Stimulated activated CD4-positive, alpha-beta T cell treated with anti-CD3 and anti-CD28 coated beads, Interleukin-12 subunit alpha, Interleukin-12 subunit beta, amount 100 ng/mL, for 24 hours (primary cell): ENCODE results near the gene GRAP2.
A peak's percentile ranks its signal among the peaks of the same experiment; 100 is the strongest.
"Not testable (repeated sequence)": the region's sequence is repeated elsewhere in the genome, so short reads cannot be mapped to it uniquely, and the experiment has no call there.

Experiments
- DNase-seq, 2 experiments: peaks; one replicate each; pipeline ENCODE4 v3.0.0-alpha.2; 2020; ENCODE audit warnings: low read depth in 2 of 2

Gene GRAP2

DNA sequence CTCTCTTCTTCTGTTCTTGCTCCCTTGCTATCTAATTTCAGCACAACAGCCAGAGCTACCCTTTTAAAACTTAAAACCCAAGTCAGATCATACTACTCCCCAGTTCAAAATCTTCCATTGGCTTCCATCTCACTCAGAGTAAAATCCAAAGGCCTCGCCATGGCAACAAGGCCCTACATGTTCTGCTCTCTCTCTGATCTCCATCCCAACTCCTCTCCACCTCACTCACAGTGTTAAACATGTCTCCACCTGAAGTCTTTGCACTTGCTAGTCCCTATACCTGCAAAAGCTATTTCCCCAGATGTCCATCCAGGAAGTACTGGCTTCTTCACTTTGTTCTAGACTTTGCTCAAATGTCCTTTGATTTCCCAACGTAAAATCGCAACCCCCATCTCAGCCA, 3.0 kb upstream of the GRAP2 start:
- DNase-seq = no peak

DNA sequence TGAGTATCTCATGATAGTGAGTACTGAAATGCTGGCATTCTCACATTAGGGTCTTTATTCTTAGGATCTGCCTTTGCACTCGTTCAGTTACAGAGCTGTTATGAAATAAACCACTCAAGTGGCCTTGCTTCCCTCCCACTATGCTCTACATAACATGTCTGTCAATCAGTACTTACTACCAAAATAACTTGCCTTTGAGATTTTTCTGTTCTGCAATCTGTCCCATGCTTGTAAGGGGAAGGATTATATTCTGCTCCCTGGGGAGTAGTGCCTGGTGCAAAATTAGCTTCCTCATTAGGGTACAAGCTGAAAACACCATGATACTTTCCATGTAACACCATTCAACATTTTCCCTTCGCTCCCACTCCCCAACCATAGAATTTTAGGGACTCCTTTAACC, 1.9 kb upstream of the GRAP2 start:
- no peak for DNase-seq

GRCh38 chr22:39901565-39902146, 772 bp downstream of the GRAP2 start:
- DNase-seq = no peak

- not testable (repeated sequence) for DNase-seq
These were observed 3.1 kb downstream of the GRAP2 start for GRCh38 chr22:39904024-39904423.

DNA sequence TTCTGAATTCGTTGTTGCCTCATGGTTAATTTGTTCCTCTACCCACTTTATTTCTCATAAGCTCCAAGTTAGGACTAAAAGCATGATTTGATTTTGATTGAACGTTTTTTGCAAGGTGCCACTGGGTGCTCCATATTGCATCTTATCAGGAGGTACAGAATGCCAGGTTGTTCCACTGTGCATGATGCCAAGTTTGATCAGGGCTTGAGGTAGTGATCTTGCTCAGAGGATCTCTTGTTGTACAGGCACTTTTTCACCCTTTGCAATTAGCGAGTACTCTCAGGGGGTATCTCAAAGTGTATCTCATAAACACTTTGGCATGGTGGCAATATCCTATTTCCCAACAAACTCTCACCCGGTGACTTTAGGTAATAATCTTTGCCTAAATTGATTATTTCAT, 4.0 kb downstream of the GRAP2 start:
- DNase-seq = no peak

GRCh38 chr22:39905687-39906086, 4.8 kb downstream of the GRAP2 start:
- no peak for DNase-seq

DNA sequence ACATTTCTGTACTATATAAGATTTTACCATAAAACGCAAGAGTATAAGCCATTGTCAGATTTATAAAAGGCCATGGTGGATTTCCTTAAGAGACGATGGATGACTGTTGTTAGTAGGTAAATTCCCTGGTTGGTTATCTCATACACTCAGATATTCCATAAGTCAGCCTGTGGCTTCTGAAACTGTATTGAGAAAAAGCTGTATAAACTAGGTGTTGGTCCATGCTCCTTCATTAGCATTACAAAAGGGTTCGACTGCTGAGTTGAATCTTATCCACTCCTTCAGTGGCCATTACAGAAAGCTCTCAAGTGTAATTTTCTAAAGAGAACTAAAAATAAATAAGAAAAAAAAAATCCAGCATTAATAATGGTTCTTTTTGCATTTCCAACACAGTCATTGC, 5.3 kb downstream of the GRAP2 start:
- DNase-seq = no peak

DNA sequence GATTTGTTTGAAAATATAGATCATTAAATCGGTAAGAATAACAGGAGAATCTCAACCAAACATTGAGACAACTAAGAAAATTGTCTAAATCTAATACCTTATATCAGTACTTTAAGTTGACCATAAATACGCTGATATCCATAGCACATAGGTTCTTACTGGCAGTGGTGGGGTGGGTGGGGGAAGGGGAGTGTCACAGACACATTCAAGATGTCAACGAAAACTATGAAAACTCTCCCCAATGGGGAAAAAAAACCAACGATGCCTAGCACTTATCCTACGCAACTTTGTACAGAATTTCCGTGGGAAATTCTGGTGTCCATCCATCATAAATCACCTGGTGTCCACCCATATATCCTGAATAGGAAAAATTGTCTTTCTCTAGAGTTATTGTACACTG, 6.2 kb downstream of the GRAP2 start:
- no peak for DNase-seq

- no peak for DNase-seq
These were observed 6.8 kb downstream of the GRAP2 start for GRCh38 chr22:39907605-39908097.

DNA sequence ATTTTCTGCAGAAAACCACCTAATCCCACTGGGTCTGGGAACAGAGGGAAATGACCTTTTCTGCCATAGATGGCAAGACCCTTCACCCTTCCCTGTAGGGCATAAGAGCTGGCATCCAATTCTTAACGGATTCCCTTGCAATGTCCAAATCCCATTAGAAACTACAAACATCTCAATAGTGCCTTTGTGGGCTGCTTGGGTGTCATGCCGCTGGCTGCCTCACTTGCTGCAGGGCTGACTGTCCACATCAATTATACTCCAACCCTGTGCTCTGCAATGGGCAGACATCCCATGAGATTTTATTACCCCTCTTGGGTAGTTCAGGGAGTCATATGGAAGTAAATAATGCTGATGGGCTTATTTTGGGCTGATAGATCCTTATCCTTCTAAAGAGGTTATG, 7.3 kb downstream of the GRAP2 start:
- no peak for DNase-seq

- no peak for DNase-seq
These were observed 7.9 kb downstream of the GRAP2 start for GRCh38 chr22:39908737-39909136.

DNA sequence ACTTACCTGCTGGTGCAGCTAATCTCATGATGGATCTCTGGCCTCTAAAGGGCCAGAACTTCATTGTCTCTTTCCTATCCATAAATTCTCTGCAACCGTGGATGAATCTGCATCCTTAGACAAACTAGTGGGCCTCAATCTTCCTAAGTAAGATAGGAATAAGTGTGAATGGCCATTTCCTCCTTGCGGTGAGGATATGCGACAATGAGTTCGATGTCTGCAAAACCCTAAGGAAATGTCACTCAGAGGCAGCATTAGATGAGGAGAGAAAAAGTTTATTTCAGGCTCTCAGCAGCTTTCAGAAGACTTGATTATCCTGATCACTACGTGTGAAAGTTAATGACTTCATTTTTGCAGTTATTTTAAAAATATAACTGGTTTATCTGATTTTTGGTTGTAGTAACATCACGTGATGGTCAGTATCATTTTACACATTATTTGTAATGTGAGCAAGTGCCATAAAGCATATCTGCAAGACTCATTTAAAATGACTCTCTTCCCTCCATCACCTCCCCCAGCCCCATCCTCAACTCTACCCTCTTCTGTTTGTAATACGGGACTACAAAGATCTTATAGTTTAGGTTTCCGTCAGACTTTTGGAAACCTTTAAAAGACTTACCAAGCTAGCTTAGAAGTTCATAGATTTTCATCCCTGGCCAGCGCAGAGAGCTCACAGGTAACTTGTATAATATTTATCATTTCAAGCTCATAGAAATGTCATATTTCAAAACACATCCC, 10.2 kb downstream of the GRAP2 start:
- DNase-seq = no peak

DNA sequence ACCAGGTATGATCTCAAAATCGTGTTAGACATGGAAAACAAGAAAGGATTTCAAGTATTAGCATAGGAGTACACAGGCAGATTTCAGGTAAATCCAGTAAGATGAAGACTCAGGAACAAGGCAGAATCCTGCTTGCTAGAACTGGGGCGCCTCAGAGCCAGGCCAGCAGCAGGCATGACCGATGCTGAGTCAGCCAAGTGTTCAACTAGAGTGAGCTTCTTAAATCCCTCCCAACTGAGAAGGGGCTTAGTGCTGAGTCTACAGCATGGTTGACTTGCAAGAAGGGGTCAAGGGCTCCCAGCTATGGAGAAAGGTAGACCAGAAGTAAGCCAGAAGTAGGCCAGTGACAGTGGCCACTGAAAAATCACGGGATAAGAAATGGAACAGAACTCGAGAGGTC, 12.4 kb downstream of the GRAP2 start:
- no peak for DNase-seq

DNA sequence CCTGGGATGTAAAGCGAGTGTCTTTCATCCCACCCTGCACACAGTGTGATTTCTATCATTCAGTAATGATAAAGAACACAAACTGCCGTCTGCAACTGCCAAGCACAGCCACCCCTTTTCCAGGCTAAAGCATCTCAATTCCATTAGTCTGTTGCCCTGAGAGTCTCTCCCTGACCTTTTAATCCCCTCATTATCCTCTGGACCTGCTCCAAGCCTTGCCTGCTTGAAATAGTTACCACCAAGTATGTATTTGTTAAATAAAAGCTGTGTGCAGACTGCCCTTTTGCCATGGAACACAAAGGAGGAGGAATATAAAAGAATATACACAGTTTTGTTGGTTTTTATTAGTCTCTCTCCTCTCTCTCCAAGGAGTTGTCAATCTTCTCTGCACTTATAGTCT, 13.0 kb downstream of the GRAP2 start:
- DNase-seq = no peak

DNA sequence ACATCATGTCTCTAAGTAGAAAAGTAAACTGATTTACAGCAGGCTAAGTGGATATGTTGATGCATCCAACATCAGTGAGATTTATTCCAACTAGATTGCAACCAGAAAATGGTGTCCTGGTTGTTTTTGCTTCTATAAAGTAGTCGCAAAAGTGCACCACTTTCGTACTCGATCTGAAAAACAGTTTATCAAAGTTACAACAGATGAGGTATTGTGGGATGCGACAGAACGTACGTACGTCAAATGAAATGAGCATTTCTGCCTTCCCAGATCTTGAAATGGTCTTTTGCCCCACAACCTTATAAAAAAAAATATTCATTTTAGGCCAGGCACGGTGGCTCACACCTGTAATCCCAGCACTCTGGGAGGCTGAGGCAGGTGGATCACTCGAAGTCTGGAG, 13.7 kb downstream of the GRAP2 start:
- no peak for DNase-seq

DNA sequence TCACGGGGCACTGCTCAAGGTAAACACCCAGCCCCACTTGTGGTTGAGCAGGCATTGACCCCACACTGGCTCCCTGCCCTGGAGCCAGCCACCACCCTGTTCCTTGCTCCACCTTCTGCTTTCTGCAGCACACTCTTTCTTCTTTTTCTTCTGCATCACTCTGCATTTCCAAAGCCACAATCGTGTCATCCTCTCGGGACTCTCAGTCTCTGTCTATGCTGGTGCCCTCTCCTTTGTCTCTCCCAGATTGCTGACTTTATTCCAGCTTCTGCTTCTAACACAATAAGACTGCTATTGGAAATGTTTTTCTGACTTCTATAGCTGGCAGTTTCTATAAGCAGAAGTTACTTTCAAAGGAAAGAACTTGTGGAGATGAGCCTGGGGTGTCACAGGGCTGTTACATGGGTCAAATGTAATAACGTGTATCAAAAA, 14.4 kb downstream of the GRAP2 start:
- DNase-seq = no peak

DNA sequence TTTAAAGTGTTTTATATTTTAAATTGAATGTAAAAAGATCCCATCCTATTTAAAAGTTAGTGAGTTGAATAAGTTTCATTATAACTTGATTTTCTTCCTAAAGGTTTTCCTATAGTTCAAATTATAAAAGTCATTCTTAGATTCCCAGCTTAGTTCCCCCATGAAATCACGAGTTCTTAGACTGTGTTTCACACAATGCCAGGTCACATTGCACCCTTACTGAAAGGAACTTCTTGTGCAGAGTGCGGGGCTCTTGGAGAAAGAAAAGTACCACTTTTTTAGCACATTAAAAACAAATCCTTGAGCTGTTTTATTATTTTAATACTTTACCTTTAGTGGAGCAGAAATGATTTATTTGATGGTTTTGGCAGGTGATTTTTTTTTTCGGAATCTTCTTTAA, 15.6 kb downstream of the GRAP2 start:
- DNase-seq = no peak

DNA sequence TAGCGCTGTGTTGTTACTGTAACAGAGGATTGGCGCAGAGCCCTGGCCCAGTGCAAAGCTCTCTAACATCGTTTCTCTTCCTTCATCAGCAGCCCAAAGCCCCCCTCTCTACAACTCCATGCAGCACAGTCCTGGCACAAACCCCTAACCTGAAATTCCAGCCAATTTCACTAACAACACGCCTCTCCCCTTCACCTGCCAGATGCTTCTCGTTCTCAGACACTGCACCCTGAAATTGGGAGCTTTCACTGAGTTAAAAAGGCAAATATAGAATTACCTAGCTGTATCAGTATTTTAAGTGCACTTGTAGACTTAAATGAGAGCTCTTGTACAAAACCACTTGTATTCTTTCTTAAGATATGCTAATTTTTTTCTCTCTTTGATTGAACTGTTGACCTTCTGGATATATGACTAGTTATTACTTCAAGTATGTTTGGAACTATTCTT, 16.3 kb downstream of the GRAP2 start:
- DNase-seq = no peak

DNA sequence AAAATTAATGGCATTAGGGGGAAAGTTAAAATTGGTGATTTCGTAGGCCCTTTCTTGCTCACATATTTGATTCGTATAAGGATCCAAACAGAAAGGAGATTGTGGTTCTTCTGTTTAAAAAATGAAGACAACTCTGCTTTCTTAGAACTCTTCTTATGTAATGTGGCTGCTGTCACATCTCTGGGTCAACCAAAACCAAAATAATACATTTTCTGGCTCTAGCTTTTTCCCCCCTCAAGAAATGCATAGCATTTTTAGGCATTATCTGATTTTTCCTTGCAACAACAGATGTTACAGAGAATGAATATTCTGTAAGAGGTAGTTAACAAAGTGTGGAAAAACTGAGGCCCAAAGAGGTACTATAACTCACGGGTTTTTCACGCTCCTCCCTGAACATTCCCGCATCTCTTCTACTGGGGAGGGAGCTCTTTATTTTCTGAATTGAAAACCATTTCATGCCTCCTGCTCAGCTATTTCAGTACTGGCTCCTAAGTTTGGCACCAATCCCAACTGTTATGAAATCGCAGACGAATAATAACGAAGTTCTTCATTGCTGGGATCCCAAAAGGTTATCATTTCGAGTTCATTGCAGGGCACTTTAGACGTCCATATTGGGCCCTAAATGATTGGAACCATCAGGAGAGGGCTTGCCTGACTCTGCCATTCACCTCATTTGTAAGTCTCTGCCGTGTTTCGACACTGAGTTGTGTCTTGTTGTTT, 17.1 kb downstream of the GRAP2 start:
- DNase-seq = no peak

GRCh38 chr22:39920134-39920743, 19.4 kb downstream of the GRAP2 start:
- peak in 1 of 2 experiments; percentile 62 for DNase-seq

DNA sequence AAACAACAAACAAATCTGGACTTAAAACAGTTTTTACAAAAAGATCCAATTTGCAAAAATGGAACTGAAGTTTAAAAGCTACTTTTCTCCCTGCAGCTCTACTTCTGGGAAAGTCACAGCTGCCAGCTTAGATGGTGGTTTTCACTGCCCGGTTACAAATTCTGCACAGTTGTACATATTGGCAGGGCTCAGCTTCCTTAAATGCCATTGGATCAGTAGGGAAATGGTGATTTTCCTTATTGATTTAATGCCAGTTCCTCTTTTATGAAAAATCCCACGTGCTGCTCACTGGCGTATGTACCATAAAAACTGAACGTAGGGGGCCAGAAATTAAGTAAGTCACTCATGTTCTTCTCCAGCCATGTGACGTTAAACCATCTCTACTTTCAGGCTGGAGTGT, 22.8 kb downstream of the GRAP2 start:
- DNase-seq = no peak

- no peak for DNase-seq
These were observed 23.4 kb downstream of the GRAP2 start for GRCh38 chr22:39924286-39924685.
